Body of pancreas (tissue), 4 donors: ENCODE measurements around the gene TMA7. TPM values are rescaled to one million over a fixed set of nuclear protein-coding genes. Genes with fewer than 3 reads are reported as not detected.

ENCODE experiments used
- ATAC-seq: fragments of 150-250 bp; one replicate; pipeline ENCODE4 v1.9.1; 2016
- DNase-seq, 4 donors: peaks; one replicate each; pipeline ENCODE4 v3.0.0-alpha.2; 2019
- H3K27ac ChIP-seq, 4 donors: fragments of 200-600 bp; sonication (generic); 1 replicate in 3 of 4; 2 replicates in 1 of 4; pipeline versions ENCODE4 v1.5.1 to v1.6.1; 2016 to 2019; ENCODE audit warnings: mild to moderate bottlenecking in 1 of 4, mixed read lengths in 1 of 4, moderate library complexity in 1 of 4
- H3K27me3 ChIP-seq, 2 donors: fragments of 200-600 bp; sonication (generic); one replicate each; pipeline ENCODE4 v1.6.0; 2016; ENCODE audit warnings: mild to moderate bottlenecking in 1 of 2
- H3K36me3 ChIP-seq, 2 donors: fragments of 200-600 bp; sonication (generic); replicated peaks in 1 of 2; 2 replicates each; pipeline ENCODE4 v1.5.1; 2016; ENCODE audit warnings: low read depth in 2 of 2; ENCODE audit not compliant: insufficient read depth in 1 of 2
- H3K4me1 ChIP-seq: fragments of 200-600 bp; sonication (generic); one replicate; pipeline ENCODE4 v1.6.0; 2016
- H3K4me3 ChIP-seq, 2 donors: fragments of 200-600 bp; sonication (generic); 1 replicate in 1 of 2; 2 replicates in 1 of 2; pipeline ENCODE4 v1.5.1; 2016 to 2019
- H3K9me3 ChIP-seq, 3 donors: fragments of 200-600 bp; sonication (generic); 1 replicate in 2 of 3; 2 replicates in 1 of 3; pipeline ENCODE4 v1.5.1; 2016
- CTCF ChIP-seq, 7 experiments: fragments of 450-650 bp in 4 of 7; fragments of 200-600 bp in 3 of 7; sonication (generic) in 3 of 7; IDR thresholded peaks; one replicate each; pipeline ENCODE4 v1.5.1; 2016 to 2019; ENCODE audit warnings: antibody characterized with exemption in 7 of 7
- POLR2A ChIP-seq, 3 donors: fragments of 450-650 bp; IDR thresholded peaks; one replicate each; pipeline ENCODE4 v1.6.1; 2016; ENCODE audit warnings: antibody characterized with exemption in 3 of 3, mild to moderate bottlenecking in 2 of 3
- WGBS, 2 donors: methylation state at CpG; one replicate each; pipeline ENCODE4 v1.1.5; 2017; 5-methylcytosine and 5-hydroxymethylcytosine counted together
- intact Hi-C: fragments of 100-400 bp; cut with DNase I; formaldehyde crosslinking; loops from one replicate; pipeline ENCODE4 v1.15.1; 2023
- total RNA-seq, 2 donors: library from RNA; depleted of rRNA; stranded (reverse); fragments of >200 nt; gene quantifications; one replicate each; pipeline ENCODE4 v1.1.0, GENCODE V29; 2016

TMA7 gene
- total RNA-seq, 2 donors from 2014 or later, result 113 to 156 TPM

GRCh38 chr3:48415251-48415953, 24.7 kb upstream of the TMA7 start:
- peaks cover 7 to 21% of the 10 kb centered on the region in 2 donors for H3K36me3 ChIP-seq
- no peak overlapping the region for H3K27ac ChIP-seq
- TF ChIP-seq CTCF (IDR thresholded peaks at IDR 0.05), result no peak
- TF ChIP-seq POLR2A (IDR thresholded peaks at IDR 0.05), result no peak

DNA sequence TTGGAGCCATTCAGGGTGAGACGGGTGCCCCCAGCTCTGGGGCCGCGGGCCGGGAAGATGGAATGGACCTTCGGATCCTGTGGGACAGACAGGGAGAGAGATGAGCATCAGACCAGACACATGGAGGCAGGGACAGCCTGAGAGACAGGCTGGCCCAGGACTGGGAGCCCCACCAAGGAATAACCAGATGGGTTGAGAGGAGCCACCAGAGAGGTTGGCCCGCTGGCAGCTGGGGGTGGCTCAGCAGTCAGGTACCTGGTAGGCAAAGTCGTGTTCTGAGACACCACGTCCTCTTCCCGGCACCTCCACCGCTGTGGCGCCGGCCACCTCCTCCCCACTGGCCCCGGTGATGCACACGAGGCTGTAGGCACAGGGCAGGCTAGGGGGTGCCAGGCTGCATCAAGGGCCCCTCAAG, 24.0 kb upstream of the TMA7 start:
- intact Hi-C loops, result no loop called here
- 91 to 98% methylated on average over 5 to 14 of the region's 14 CpGs for WGBS, 2 donors
- no peaks in the 10 kb centered on the region for H3K9me3 ChIP-seq
- no peaks in the 10 kb centered on the region for H3K4me1 ChIP-seq
- ATAC-seq, result no peak
- no peak overlapping the region for H3K4me3 ChIP-seq
- no peak overlapping the region for H3K27ac ChIP-seq
- no peak for DNase-seq
- peaks cover 7 to 21% of the 10 kb centered on the region in 2 donors for H3K36me3 ChIP-seq
- TF ChIP-seq CTCF (IDR thresholded peaks at IDR 0.05) (no peak), POLR2A (IDR thresholded peaks at IDR 0.05) (no peak)
- H3K27me3 ChIP-seq, result no peaks in the 10 kb centered on the region

More at GRCh38 chr3:48415251-48415953, 24.7 kb upstream of the TMA7 start:
- Histone ChIP-seq H3K4me1 (no peaks in the 10 kb centered on the region), H3K4me3 (no peak overlapping the region), H3K27me3 (no peaks in the 10 kb centered on the region), H3K9me3 (no peaks in the 10 kb centered on the region)
- WGBS, 2 donors, result 91 to 100% methylated on average over 4 to 23 of the region's 24 CpGs
- intact Hi-C loops, result no loop called here
- DNase-seq (no peak), ATAC-seq (no peak)

- Histone ChIP-seq H3K27ac (no peak overlapping the region), H3K27me3 (no peaks in the 10 kb centered on the region), H3K4me3 (no peak overlapping the region), H3K9me3 (no peaks in the 10 kb centered on the region), H3K36me3 (peaks cover 7 to 21% of the 10 kb centered on the region in 2 donors), H3K4me1 (no peaks in the 10 kb centered on the region)
- no peak for TF ChIP-seq POLR2A (IDR thresholded peaks at IDR 0.05)
- TF ChIP-seq CTCF (IDR thresholded peaks at IDR 0.05), result no peak
- DNase-seq (no peak), ATAC-seq (no peak)
- intact Hi-C loops, result no loop called here
- 92 to 96% methylated on average over 4 of the region's 4 CpGs for WGBS, 2 donors
These were observed 23.5 kb upstream of the TMA7 start for GRCh38 chr3:48416546-48416945.

- WGBS, 2 donors, result 88 to 92% methylated on average over 5 to 14 of the region's 14 CpGs
- intact Hi-C loops, result no loop called here
These were observed 22.4 kb upstream of the TMA7 start for GRCh38 chr3:48417529-48418108.

More at GRCh38 chr3:48417529-48418108, 22.4 kb upstream of the TMA7 start:
- Histone ChIP-seq H3K27ac (no peak overlapping the region), H3K9me3 (no peaks in the 10 kb centered on the region), H3K36me3 (peaks cover 0 to 19% of the 10 kb centered on the region in 2 donors), H3K27me3 (no peaks in the 10 kb centered on the region), H3K4me1 (peaks cover 2% of the 10 kb centered on the region), H3K4me3 (no peak overlapping the region)
- no peak for DNase-seq
- no peak for ATAC-seq
- TF ChIP-seq CTCF (IDR thresholded peaks at IDR 0.05) (no peak), POLR2A (IDR thresholded peaks at IDR 0.05) (no peak)
